Stomach smooth muscle (tissue), 2 donors: ENCODE measurements around the gene ZNF668.

Experiments
- H3K27ac ChIP-seq: one replicate; pipeline ENCODE4 v1.7.0; 2013; ENCODE audit warnings: mild to moderate bottlenecking, low read length, inconsistent platforms
- H3K27me3 ChIP-seq, 2 donors: one replicate each; pipeline ENCODE4 v1.7.0; 2013; ENCODE audit warnings: low read length in 2 of 2; ENCODE audit not compliant: insufficient read depth in 2 of 2, control insufficient read depth in 1 of 2
- H3K36me3 ChIP-seq, 2 donors: one replicate each; pipeline ENCODE4 v1.7.0; 2013; ENCODE audit warnings: low read length in 2 of 2; ENCODE audit not compliant: control insufficient read depth in 2 of 2, insufficient read depth in 2 of 2
- H3K4me1 ChIP-seq: one replicate; pipeline ENCODE4 v1.7.0; 2013; ENCODE audit warnings: low read length; ENCODE audit not compliant: control insufficient read depth, insufficient read depth
- H3K4me3 ChIP-seq, 2 donors: one replicate each; pipeline ENCODE4 v1.7.0; 2013; ENCODE audit warnings: low read length in 2 of 2
- H3K9ac ChIP-seq, 2 donors: one replicate each; pipeline ENCODE4 v1.7.0; 2013; ENCODE audit warnings: low read length in 2 of 2, mild to moderate bottlenecking in 1 of 2
- H3K9me3 ChIP-seq, 2 donors: one replicate each; pipeline ENCODE4 v1.7.0; 2013; ENCODE audit warnings: low read length in 2 of 2; ENCODE audit not compliant: control insufficient read depth in 2 of 2
- donor health status: healthy.
- donor health status: Pancreatic carcinoma.

Gene ZNF668

GRCh38 chr16:31043898-31044481 lies 30.1 kb downstream of the ZNF668 start:
- Histone ChIP-seq H3K27me3 (no peaks in the 10 kb centered on the region), H3K9me3 (no peaks in the 10 kb centered on the region), H3K27ac (no peak overlapping the region), H3K4me3 (no peak overlapping the region), H3K4me1 (peaks cover 4% of the 10 kb centered on the region), H3K9ac (no peak overlapping the region), H3K36me3 (peaks cover 8 to 18% of the 10 kb centered on the region in 2 donors)

GRCh38 chr16:31043352-31043751 lies 30.7 kb downstream of the ZNF668 start:
- Histone ChIP-seq H3K4me1 (peaks cover 4% of the 10 kb centered on the region), H3K9me3 (no peaks in the 10 kb centered on the region), H3K27me3 (no peaks in the 10 kb centered on the region), H3K36me3 (peaks cover 15 to 23% of the 10 kb centered on the region in 2 donors), H3K27ac (no peak overlapping the region), H3K4me3 (no peak overlapping the region), H3K9ac (no peak overlapping the region)

- Histone ChIP-seq H3K9me3 (no peaks in the 10 kb centered on the region), H3K27me3 (no peaks in the 10 kb centered on the region), H3K9ac (no peak overlapping the region), H3K36me3 (peaks cover 17 to 28% of the 10 kb centered on the region in 2 donors), H3K4me1 (peaks cover 4% of the 10 kb centered on the region), H3K27ac (no peak overlapping the region), H3K4me3 (no peak overlapping the region)
Measured at GRCh38 chr16:31042866-31043265, 31.2 kb downstream of the ZNF668 start.

GRCh38 chr16:31038993-31039392 lies 35.0 kb downstream of the ZNF668 start:
- H3K9me3 ChIP-seq: no peaks in the 10 kb centered on the region
- H3K27ac ChIP-seq: no peak overlapping the region
- H3K4me3 ChIP-seq: no peak overlapping the region
- peaks cover 24 to 37% of the 10 kb centered on the region in 2 donors for H3K36me3 ChIP-seq
- no peaks in the 10 kb centered on the region for H3K27me3 ChIP-seq
- peaks cover 10% of the 10 kb centered on the region for H3K4me1 ChIP-seq
- no peak overlapping the region for H3K9ac ChIP-seq

- H3K4me1 ChIP-seq: peaks cover 15% of the 10 kb centered on the region
- no peaks in the 10 kb centered on the region for H3K9me3 ChIP-seq
- H3K27ac ChIP-seq: no peak overlapping the region
- H3K36me3 ChIP-seq: peaks cover 24 to 34% of the 10 kb centered on the region in 2 donors
- no peak overlapping the region for H3K9ac ChIP-seq
- no peak overlapping the region for H3K4me3 ChIP-seq
- H3K27me3 ChIP-seq: no peaks in the 10 kb centered on the region
Measured at GRCh38 chr16:31036691-31037090, 37.3 kb downstream of the ZNF668 start.

GRCh38 chr16:31033709-31034492 lies 40.1 kb downstream of the ZNF668 start:
- peaks cover 15 to 19% of the 10 kb centered on the region in 2 donors for H3K36me3 ChIP-seq
- peak overlapping the region; percentile 98 to 100 for H3K4me3 ChIP-seq
- peak overlapping the region; percentile 91 for H3K27ac ChIP-seq
- peaks cover 15% of the 10 kb centered on the region for H3K4me1 ChIP-seq
- no peaks in the 10 kb centered on the region for H3K9me3 ChIP-seq
- H3K9ac ChIP-seq: peak overlapping the region; percentile 86 to 95
- no peaks in the 10 kb centered on the region for H3K27me3 ChIP-seq

GRCh38 chr16:31032736-31033708 lies 41.0 kb downstream of the ZNF668 start, which contains the start of gene STX4:
TSS of gene STX4 (plus strand) at chr16:31033558. CDS start at chr16:31033806, 248 bp downstream.
- Histone ChIP-seq H3K4me1 (peaks cover 15% of the 10 kb centered on the region), H3K9me3 (no peaks in the 10 kb centered on the region), H3K27me3 (no peaks in the 10 kb centered on the region), H3K27ac (peak within 1 kb of the TSS; percentile 91), H3K36me3 (peaks cover 8 to 11% of the 10 kb centered on the region in 2 donors), H3K9ac (peak within 1 kb of the TSS; percentile 86 to 95), H3K4me3 (peak within 1 kb of the TSS; percentile 98 to 100)

- Histone ChIP-seq H3K9ac (no peak overlapping the region), H3K27me3 (no peaks in the 10 kb centered on the region), H3K4me1 (peaks cover 15% of the 10 kb centered on the region), H3K36me3 (peaks cover 4 to 5% of the 10 kb centered on the region in 2 donors), H3K4me3 (no peak overlapping the region), H3K27ac (no peak overlapping the region), H3K9me3 (no peaks in the 10 kb centered on the region)
Measured at GRCh38 chr16:31031276-31031675, 42.8 kb downstream of the ZNF668 start.

- Histone ChIP-seq H3K27ac (no peak overlapping the region), H3K36me3 (no peaks in the 10 kb centered on the region), H3K9me3 (no peaks in the 10 kb centered on the region), H3K27me3 (no peaks in the 10 kb centered on the region), H3K4me3 (no peak overlapping the region), H3K4me1 (peaks cover 10% of the 10 kb centered on the region), H3K9ac (no peak overlapping the region)
Measured at GRCh38 chr16:31029272-31029671, 44.8 kb downstream of the ZNF668 start.

GRCh38 chr16:31025339-31025738 lies 48.7 kb downstream of the ZNF668 start:
- Histone ChIP-seq H3K27ac (no peak overlapping the region), H3K36me3 (no peaks in the 10 kb centered on the region)

More at GRCh38 chr16:31025339-31025738, 48.7 kb downstream of the ZNF668 start:
- Histone ChIP-seq H3K9me3 (no peaks in the 10 kb centered on the region), H3K4me1 (no peaks in the 10 kb centered on the region), H3K27me3 (no peaks in the 10 kb centered on the region), H3K9ac (no peak overlapping the region), H3K4me3 (no peak overlapping the region)
